Neural cell (in vitro differentiated cells): ENCODE results near the gene TMSB4X. TPM values are rescaled to one million over a fixed set of nuclear protein-coding genes. Genes with fewer than 3 reads are reported as not detected.

Experiments
- H2AFZ ChIP-seq: fragments of 200-600, 300-800 bp; sonication (generic), shearing (Covaris generic); 2 replicates; pipeline ENCODE4 v1.6.0; 2014; ENCODE audit warnings: low read depth, mild to moderate bottlenecking, antibody characterized with exemption, low read length, moderate library complexity
- H3F3A ChIP-seq: fragments of 200-600 bp; shearing (Covaris generic); 2 replicates; pipeline ENCODE4 v1.6.1; 2016; ENCODE audit warnings: mild to moderate bottlenecking, moderate library complexity, mixed read lengths, antibody characterized with exemption, low read length; ENCODE audit not compliant: insufficient read depth, poor library complexity, severe bottlenecking
- H3K27ac ChIP-seq: fragments of 200-600, 300-800 bp; sonication (generic), shearing (Covaris generic); 2 replicates; pipeline ENCODE4 v1.5.1; 2014; ENCODE audit warnings: mild to moderate bottlenecking, low read length, moderate library complexity
- H3K27me3 ChIP-seq: fragments of 300-800, 200-600 bp; sonication (generic), shearing (Covaris generic); 2 replicates; pipeline ENCODE4 v1.6.0; 2014; ENCODE audit warnings: mild to moderate bottlenecking, low read depth, low read length, moderate library complexity; ENCODE audit not compliant: insufficient read depth
- H3K36me3 ChIP-seq: fragments of 300-800, 200-600 bp; sonication (generic), shearing (Covaris generic); 2 replicates; pipeline ENCODE4 v1.5.1; 2014; ENCODE audit warnings: mild to moderate bottlenecking, antibody characterized with exemption, low read length, moderate library complexity; ENCODE audit not compliant: insufficient read depth
- H3K4me2 ChIP-seq: fragments of 300-800, 200-600 bp; sonication (generic), shearing (Covaris generic); 2 replicates; pipeline ENCODE4 v1.6.0; 2014; ENCODE audit warnings: mild to moderate bottlenecking, low read length
- H3K4me3 ChIP-seq: fragments of 300-800, 200-600 bp; sonication (generic), shearing (Covaris generic); 2 replicates; pipeline ENCODE4 v1.5.1; 2014; ENCODE audit warnings: mild to moderate bottlenecking, low read length, moderate library complexity
- H3K79me2 ChIP-seq: fragments of 200-600 bp; shearing (Covaris generic); replicated peaks from 2 replicates; pipeline ENCODE4 v1.6.0; 2014; ENCODE audit warnings: mild to moderate bottlenecking, low read length, moderate library complexity; ENCODE audit not compliant: insufficient read depth
- H3K9ac ChIP-seq: fragments of 300-800, 200-600 bp; sonication (generic), shearing (Covaris generic); 2 replicates; pipeline ENCODE4 v1.6.1; 2016; ENCODE audit warnings: mild to moderate bottlenecking, low read length, mixed read lengths
- H3K9me2 ChIP-seq: fragments of 200-600 bp; shearing (Covaris generic); 2 replicates; pipeline ENCODE4 v1.6.1; 2016; ENCODE audit warnings: mild to moderate bottlenecking, low read length, mixed read lengths; ENCODE audit not compliant: insufficient read depth
- H3K9me3 ChIP-seq: fragments of 200-600, 300-800 bp; sonication (generic), shearing (Covaris generic); 2 replicates; pipeline ENCODE4 v1.6.1; 2016; ENCODE audit warnings: mild to moderate bottlenecking, mixed run types, low read length, moderate library complexity, mixed read lengths
- H4K20me1 ChIP-seq: fragments of 200-600 bp; shearing (Covaris generic); 2 replicates; pipeline ENCODE4 v1.6.1; 2016; ENCODE audit warnings: mild to moderate bottlenecking, mixed run types; ENCODE audit not compliant: insufficient read depth
- EP300 ChIP-seq: fragments of 450-650 bp; conservative IDR thresholded peaks from 2 replicates; pipeline ENCODE4 v1.6.1; 2014; ENCODE audit warnings: antibody characterized with exemption, mild to moderate bottlenecking, moderate library complexity; ENCODE audit not compliant: poor library complexity, severe bottlenecking
- EZH2 ChIP-seq: fragments of 200-600, 300-800 bp; shearing (Covaris generic), sonication (generic); IDR thresholded peaks from 2 replicates; pipeline ENCODE4 v1.6.1; 2014; ENCODE audit warnings: antibody characterized with exemption, low read length, borderline replicate concordance, mild to moderate bottlenecking; ENCODE audit not compliant: insufficient read depth, poor library complexity, severe bottlenecking
- MXI1 ChIP-seq: fragments of 450-650 bp; conservative IDR thresholded peaks from 2 replicates; pipeline ENCODE4 v1.6.1; 2014; ENCODE audit warnings: antibody characterized with exemption, mild to moderate bottlenecking; ENCODE audit not compliant: poor library complexity, severe bottlenecking
- POLR2AphosphoS5 ChIP-seq: IDR thresholded peaks from 2 replicates; pipeline ENCODE4 v1.6.1; 2012
- RAD21 ChIP-seq: fragments of 450-650 bp; conservative IDR thresholded peaks from 2 replicates; pipeline ENCODE4 v1.6.1; 2014; ENCODE audit warnings: antibody characterized with exemption, mild to moderate bottlenecking, moderate library complexity
- SMC3 ChIP-seq: fragments of 450-650 bp; conservative IDR thresholded peaks from 2 replicates; pipeline ENCODE4 v1.6.1; 2014; ENCODE audit warnings: antibody characterized with exemption, mild to moderate bottlenecking, moderate library complexity; ENCODE audit not compliant: poor library complexity
- TAF1 ChIP-seq: IDR thresholded peaks from 2 replicates; pipeline ENCODE4 v1.6.1; 2012; ENCODE audit warnings: low read depth
- polyA plus RNA-seq: library from polyadenylated mRNA; depleted of rRNA; stranded (reverse); fragments of >200 nt; gene quantifications from 2 replicates; pipeline ENCODE4 v1.2.3, GENCODE V29; 2014
- TF ChIP-seq, protein P1 (sequence below): IDR thresholded peaks from 2 replicates; pipeline ENCODE4 v1.6.1; 2012; ENCODE audit warnings: borderline replicate concordance
- TF ChIP-seq, protein P2 (sequence below): fragments of 450-650 bp; IDR thresholded peaks from 2 replicates; pipeline ENCODE4 v1.5.1; 2014; ENCODE audit warnings: antibody characterized with exemption, mild to moderate bottlenecking, moderate library complexity; ENCODE audit not compliant: poor library complexity, severe bottlenecking

Gene TMSB4X
- polyA plus RNA-seq, 1 donor from 2014 or later, result 11,381 TPM

DNA sequence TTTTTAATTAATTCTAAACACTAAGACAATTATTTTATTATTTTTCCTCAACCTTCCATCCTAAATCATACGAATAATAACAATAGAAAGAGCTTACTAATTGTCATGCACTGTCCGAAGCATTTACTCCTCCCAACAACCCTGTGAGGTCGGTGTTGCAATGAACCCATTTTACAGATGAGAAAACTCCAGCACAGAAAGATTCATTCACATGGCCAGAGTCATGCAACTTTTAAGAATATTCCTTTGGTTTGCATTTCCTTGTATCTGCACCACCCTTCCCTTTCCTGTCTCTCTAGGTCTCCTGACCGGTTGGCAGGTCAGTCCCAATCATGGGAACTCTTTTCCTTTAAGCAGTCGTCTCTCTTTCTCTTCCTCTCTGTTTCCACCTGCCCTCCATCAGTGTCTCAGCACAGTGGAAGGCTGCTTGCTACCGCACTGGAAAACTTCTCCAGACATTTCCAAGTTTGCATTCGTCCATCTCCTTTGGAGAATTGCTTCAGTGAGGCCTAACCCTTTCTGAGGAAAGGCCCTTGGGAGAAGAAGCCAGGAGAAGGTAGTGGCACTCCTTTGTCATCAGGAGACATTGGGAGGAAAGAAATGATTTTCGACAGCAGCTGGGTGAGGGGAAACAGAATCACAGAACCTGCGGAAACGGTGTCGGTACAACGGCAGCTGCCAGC lies 1.9 kb upstream of the TMSB4X start:
- H3K79me2 ChIP-seq, result peaks cover 36% of the 10 kb centered on the region
- H3K27me3 ChIP-seq, result no peaks in the 10 kb centered on the region
- no peak overlapping the region for H2AFZ ChIP-seq
- H3K4me3 ChIP-seq, result no peak overlapping the region
- H4K20me1 ChIP-seq, result no peaks in the 10 kb centered on the region
- H3F3A ChIP-seq, result no peaks in the 10 kb centered on the region
- TF ChIP-seq SMC3, result no peak
- TF ChIP-seq TAF1, result no peak
- no peak for TF ChIP-seq EZH2
- no peak for TF ChIP-seq EP300
- no peak for TF ChIP-seq RAD21
- TF ChIP-seq, protein P1, sequence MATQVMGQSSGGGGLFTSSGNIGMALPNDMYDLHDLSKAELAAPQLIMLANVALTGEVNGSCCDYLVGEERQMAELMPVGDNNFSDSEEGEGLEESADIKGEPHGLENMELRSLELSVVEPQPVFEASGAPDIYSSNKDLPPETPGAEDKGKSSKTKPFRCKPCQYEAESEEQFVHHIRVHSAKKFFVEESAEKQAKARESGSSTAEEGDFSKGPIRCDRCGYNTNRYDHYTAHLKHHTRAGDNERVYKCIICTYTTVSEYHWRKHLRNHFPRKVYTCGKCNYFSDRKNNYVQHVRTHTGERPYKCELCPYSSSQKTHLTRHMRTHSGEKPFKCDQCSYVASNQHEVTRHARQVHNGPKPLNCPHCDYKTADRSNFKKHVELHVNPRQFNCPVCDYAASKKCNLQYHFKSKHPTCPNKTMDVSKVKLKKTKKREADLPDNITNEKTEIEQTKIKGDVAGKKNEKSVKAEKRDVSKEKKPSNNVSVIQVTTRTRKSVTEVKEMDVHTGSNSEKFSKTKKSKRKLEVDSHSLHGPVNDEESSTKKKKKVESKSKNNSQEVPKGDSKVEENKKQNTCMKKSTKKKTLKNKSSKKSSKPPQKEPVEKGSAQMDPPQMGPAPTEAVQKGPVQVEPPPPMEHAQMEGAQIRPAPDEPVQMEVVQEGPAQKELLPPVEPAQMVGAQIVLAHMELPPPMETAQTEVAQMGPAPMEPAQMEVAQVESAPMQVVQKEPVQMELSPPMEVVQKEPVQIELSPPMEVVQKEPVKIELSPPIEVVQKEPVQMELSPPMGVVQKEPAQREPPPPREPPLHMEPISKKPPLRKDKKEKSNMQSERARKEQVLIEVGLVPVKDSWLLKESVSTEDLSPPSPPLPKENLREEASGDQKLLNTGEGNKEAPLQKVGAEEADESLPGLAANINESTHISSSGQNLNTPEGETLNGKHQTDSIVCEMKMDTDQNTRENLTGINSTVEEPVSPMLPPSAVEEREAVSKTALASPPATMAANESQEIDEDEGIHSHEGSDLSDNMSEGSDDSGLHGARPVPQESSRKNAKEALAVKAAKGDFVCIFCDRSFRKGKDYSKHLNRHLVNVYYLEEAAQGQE, result no peak
- TF ChIP-seq POLR2AphosphoS5, result no peak
- TF ChIP-seq, protein P2, sequence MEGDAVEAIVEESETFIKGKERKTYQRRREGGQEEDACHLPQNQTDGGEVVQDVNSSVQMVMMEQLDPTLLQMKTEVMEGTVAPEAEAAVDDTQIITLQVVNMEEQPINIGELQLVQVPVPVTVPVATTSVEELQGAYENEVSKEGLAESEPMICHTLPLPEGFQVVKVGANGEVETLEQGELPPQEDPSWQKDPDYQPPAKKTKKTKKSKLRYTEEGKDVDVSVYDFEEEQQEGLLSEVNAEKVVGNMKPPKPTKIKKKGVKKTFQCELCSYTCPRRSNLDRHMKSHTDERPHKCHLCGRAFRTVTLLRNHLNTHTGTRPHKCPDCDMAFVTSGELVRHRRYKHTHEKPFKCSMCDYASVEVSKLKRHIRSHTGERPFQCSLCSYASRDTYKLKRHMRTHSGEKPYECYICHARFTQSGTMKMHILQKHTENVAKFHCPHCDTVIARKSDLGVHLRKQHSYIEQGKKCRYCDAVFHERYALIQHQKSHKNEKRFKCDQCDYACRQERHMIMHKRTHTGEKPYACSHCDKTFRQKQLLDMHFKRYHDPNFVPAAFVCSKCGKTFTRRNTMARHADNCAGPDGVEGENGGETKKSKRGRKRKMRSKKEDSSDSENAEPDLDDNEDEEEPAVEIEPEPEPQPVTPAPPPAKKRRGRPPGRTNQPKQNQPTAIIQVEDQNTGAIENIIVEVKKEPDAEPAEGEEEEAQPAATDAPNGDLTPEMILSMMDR, result no peak
- TF ChIP-seq MXI1, result no peak
- no peaks in the 10 kb centered on the region for H3K36me3 ChIP-seq
- H3K4me2 ChIP-seq, result no peak overlapping the region
- no peaks in the 10 kb centered on the region for H3K9me2 ChIP-seq
- H3K27ac ChIP-seq, result no peak overlapping the region
- H3K9ac ChIP-seq, result no peak overlapping the region
- H3K9me3 ChIP-seq, result no peaks in the 10 kb centered on the region

DNA sequence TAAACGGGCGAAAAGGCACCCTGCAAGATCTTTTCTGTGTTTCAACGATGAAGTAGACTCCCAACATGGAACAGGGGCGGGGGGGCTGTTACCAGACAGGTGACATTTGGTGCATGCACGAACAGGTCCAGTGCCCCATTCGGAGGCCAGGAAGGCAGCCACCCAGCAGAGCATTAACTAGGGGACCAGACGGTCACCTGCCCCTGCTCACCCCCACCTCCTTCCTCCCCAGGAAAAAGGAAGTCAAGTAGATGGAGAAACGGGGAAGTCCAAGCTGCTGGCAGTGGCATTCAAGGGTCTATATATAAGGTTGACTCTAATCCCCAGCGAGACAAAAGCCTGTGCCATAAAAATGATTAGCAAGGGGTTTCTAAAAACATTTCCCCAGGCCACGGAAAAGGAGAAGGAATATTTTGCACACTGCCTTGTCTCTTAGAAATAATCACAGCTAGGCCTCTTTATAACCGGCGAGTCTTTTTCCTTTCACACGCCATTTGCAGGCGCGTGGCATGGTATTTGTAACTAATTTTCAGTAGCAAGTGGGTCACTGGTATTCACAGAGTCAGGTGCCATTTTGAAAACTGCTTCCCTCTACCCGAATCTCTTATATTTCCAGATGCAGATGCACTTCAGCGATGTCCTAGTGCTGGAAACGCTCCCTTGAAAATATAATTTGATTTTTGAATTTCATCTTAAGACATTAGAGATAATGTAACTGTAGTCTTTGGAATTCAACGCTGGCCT lies 1.2 kb upstream of the TMSB4X start:
- Histone ChIP-seq H3K9me3 (no peaks in the 10 kb centered on the region), H3F3A (no peaks in the 10 kb centered on the region), H3K4me3 (peak overlapping the region; percentile 88), H4K20me1 (no peaks in the 10 kb centered on the region), H3K79me2 (peaks cover 43% of the 10 kb centered on the region), H3K9me2 (no peaks in the 10 kb centered on the region), H3K4me2 (peak overlapping the region; percentile 88), H3K36me3 (no peaks in the 10 kb centered on the region), H3K9ac (peak overlapping the region; percentile 98), H2AFZ (no peak overlapping the region), H3K27ac (peak overlapping the region; percentile 99), H3K27me3 (no peaks in the 10 kb centered on the region)
- TF ChIP-seq, protein P1, result no peak
- TF ChIP-seq EP300 (no peak), MXI1 (no peak)
- TF ChIP-seq, protein P2, result no peak
